ENCODE data around the gene NDRG3. TPM values are rescaled to one million over a fixed set of nuclear protein-coding genes. Genes with fewer than 3 reads are reported as not detected.

The NDRG3 gene
- total and polyA plus RNA-seq, 7 donors: 21.6 to 38.9 (median 28.8) TPM

Small RNAs within 50 kb of the gene (small RNA-seq; reads per million reads assigned to genes)
- 0 reads per million in 3 donors for gene RF00019

Other genes with a start within 250 kb of the NDRG3 start
- gene MYL9, start 204.6 kb downstream of the NDRG3 start, total RNA-seq: 1,000 to 10,000 TPM; 1,167 to 2,082 (median 1,738) TPM
- gene MYL9, start 204.6 kb downstream of the NDRG3 start, polyA plus RNA-seq: 100 to 1,000 TPM in 2 of 3 donors, 10 to 100 TPM in 1; 26.4 to 168 (median 105) TPM
- gene TGIF2, start 172.5 kb downstream of the NDRG3 start, total RNA-seq: 10 to 100 TPM in 3 of 4 donors, 1 to 10 TPM in 1; 8.9 to 13.6 (median 11.1) TPM
- gene TGIF2, start 172.5 kb downstream of the NDRG3 start, polyA plus RNA-seq: 10 to 100 TPM in 1 of 3 donors, 1 to 10 TPM in 2; 2.1 to 10.0 (median 2.4) TPM
- 10 to 100 TPM; 58.7 to 85.1 (median 75.7) TPM for gene RAB5IF, start 140.3 kb downstream of the NDRG3 start, total RNA-seq
- gene RAB5IF, start 140.3 kb downstream of the NDRG3 start, polyA plus RNA-seq: 100 to 1,000 TPM; 106 to 169 (median 148) TPM
- under 1 TPM in 2 of 4 donors, not detected in 2; 0.54 to 0.55 TPM for gene SLA2, start 99.9 kb downstream of the NDRG3 start, total RNA-seq
- 1 to 10 TPM in 1 of 3 donors, under 1 TPM in 1, not detected in 1; 0.46 to 3.4 TPM for gene SLA2, start 99.9 kb downstream of the NDRG3 start, polyA plus RNA-seq
- 1 to 10 TPM; 4.4 to 6.4 (median 5.5) TPM for gene DSN1, start 27.7 kb upstream of the NDRG3 start, total RNA-seq
- 10 to 100 TPM in 2 of 3 donors, 1 to 10 TPM in 1; 7.8 to 11.7 (median 11.6) TPM for gene DSN1, start 27.7 kb upstream of the NDRG3 start, polyA plus RNA-seq
- under 1 TPM in 1 of 4 donors, not detected in 3; 0.36 TPM for gene TLDC2, start 130.0 kb upstream of the NDRG3 start, total RNA-seq
- gene TLDC2, start 130.0 kb upstream of the NDRG3 start, polyA plus RNA-seq: 10 to 100 TPM; 14.6 to 25.8 (median 24.3) TPM
- 100 to 1,000 TPM in 3 of 4 donors, 10 to 100 TPM in 1; 89.6 to 179 (median 146) TPM for gene SAMHD1, start 205.6 kb upstream of the NDRG3 start, total RNA-seq
- gene SAMHD1, start 205.6 kb upstream of the NDRG3 start, polyA plus RNA-seq: 10 to 100 TPM; 27.0 to 67.4 (median 49.2) TPM